ENCODE results near the gene EPB41L3. TPM values are rescaled to one million over a fixed set of nuclear protein-coding genes. Genes with fewer than 3 reads are reported as not detected.

EPB41L3 gene
- polyA plus RNA-seq, 3 donors, result 25.2 to 56.6 (median 51.3) TPM

- Mint-ChIP-seq H3K4me1 (no peaks in the 10 kb centered on the region), H3K36me3 (peaks cover 47 to 53% of the 10 kb centered on the region in 2 donors), H3K27ac (no peak overlapping the region), H3K4me3 (no peak overlapping the region), H3K27me3 (ENCODE audit: low read depth in 3 of 3) (peaks cover 0 to 5% (median 4%) of the 10 kb centered on the region in 3 donors), H3K9me3 (peaks cover 0 to 5% (median 2%) of the 10 kb centered on the region in 7 donors)
- DNase-seq, result no peak
- Histone ChIP-seq H3K9ac (ENCODE audit: insufficient read depth, low read length, poor library complexity, severe bottlenecking) (no peak overlapping the region), H3K4me3 (replicated peaks in 1 of 3; ENCODE audit: low read depth in 2 of 3, low read length in 3 of 3) (no peak overlapping the region), H3K4me2 (replicated peaks; ENCODE audit: extremely low read depth, low read length, poor library complexity, severe bottlenecking) (no peak overlapping the region), H3K4me1 (ENCODE audit: control insufficient read depth in 1 of 2, insufficient read depth in 2 of 2, low read length in 2 of 2) (no peaks in the 10 kb centered on the region), H3K27ac (ENCODE audit: low read depth in 1 of 2, low read length in 2 of 2) (no peak overlapping the region), H3K36me3 (replicated peaks in 1 of 2; ENCODE audit: control insufficient read depth in 1 of 2, insufficient read depth in 2 of 2, low read length in 2 of 2) (peaks cover 26 to 57% of the 10 kb centered on the region in 2 donors), H3K79me2 (ENCODE audit: insufficient read depth, low read length) (no peaks in the 10 kb centered on the region), H3K9me3 (replicated peaks in 1 of 2; ENCODE audit: control insufficient read depth in 1 of 2, insufficient read depth in 1 of 2, low read length in 2 of 2) (no peaks in the 10 kb centered on the region), H3K27me3 (ENCODE audit: control insufficient read depth in 2 of 2, insufficient read depth in 2 of 2, low read length in 2 of 2) (no peaks in the 10 kb centered on the region), H2AFZ (ENCODE audit: insufficient read depth, low read depth, low read length, poor library complexity, severe bottlenecking) (no peak overlapping the region), H4K20me1 (ENCODE audit: insufficient read depth, low read length) (no peaks in the 10 kb centered on the region)
- 96% methylated on average over 3 of the region's 5 CpGs for whole genome bisulfite sequencing (ENCODE audit: insufficient coverage)
- intact Hi-C loops (cut with micrococcal nuclease), result no loop called here
- TF ChIP-seq CTCF (IDR thresholded peaks at IDR 0.05), result no peak
These were observed 150.0 kb downstream of the EPB41L3 start for GRCh38 chr18:5393779-5394178.

- no peak overlapping the region for H3K27ac ChIP-seq (ENCODE audit: low read depth in 1 of 2, low read length in 2 of 2)
- intact Hi-C loops (cut with micrococcal nuclease), result no loop called here
- Mint-ChIP-seq H3K27me3 (ENCODE audit: low read depth in 3 of 3) (peaks cover 0 to 4% (median 3%) of the 10 kb centered on the region in 3 donors), H3K27ac (no peak overlapping the region), H3K4me3 (no peak overlapping the region), H3K36me3 (peaks cover 30 to 34% of the 10 kb centered on the region in 2 donors), H3K4me1 (no peaks in the 10 kb centered on the region), H3K9me3 (peaks cover 0 to 5% (median 2%) of the 10 kb centered on the region in 7 donors)
- H3K79me2 ChIP-seq (ENCODE audit: insufficient read depth, low read length), result no peaks in the 10 kb centered on the region
- no peak overlapping the region for H3K9ac ChIP-seq (ENCODE audit: insufficient read depth, low read length, poor library complexity, severe bottlenecking)
- no peak for TF ChIP-seq CTCF (IDR thresholded peaks at IDR 0.05)
- DNase-seq, result no peak
- no peaks in the 10 kb centered on the region for H4K20me1 ChIP-seq (ENCODE audit: insufficient read depth, low read length)
- WGBS (ENCODE audit: insufficient coverage), result 96% methylated on average over 6 of the region's 8 CpGs
- no peaks in the 10 kb centered on the region for H3K4me1 ChIP-seq (ENCODE audit: control insufficient read depth in 1 of 2, insufficient read depth in 2 of 2, low read length in 2 of 2)
- no peak overlapping the region for H3K4me2 ChIP-seq (replicated peaks; ENCODE audit: extremely low read depth, low read length, poor library complexity, severe bottlenecking)
- no peak overlapping the region for H3K4me3 ChIP-seq (replicated peaks in 1 of 3; ENCODE audit: low read depth in 2 of 3, low read length in 3 of 3)
- H3K36me3 ChIP-seq (replicated peaks in 1 of 2; ENCODE audit: control insufficient read depth in 1 of 2, insufficient read depth in 2 of 2, low read length in 2 of 2), result peaks cover 20 to 34% of the 10 kb centered on the region in 2 donors
- no peaks in the 10 kb centered on the region for H3K27me3 ChIP-seq (ENCODE audit: control insufficient read depth in 2 of 2, insufficient read depth in 2 of 2, low read length in 2 of 2)
- H3K9me3 ChIP-seq (replicated peaks in 1 of 2; ENCODE audit: control insufficient read depth in 1 of 2, insufficient read depth in 1 of 2, low read length in 2 of 2), result no peaks in the 10 kb centered on the region
- H2AFZ ChIP-seq (ENCODE audit: insufficient read depth, low read depth, low read length, poor library complexity, severe bottlenecking), result no peak overlapping the region
These were observed 152.4 kb downstream of the EPB41L3 start for GRCh38 chr18:5391409-5391808.
